OCI-LY7 (cell line): ENCODE results near the gene SPG7. TPM values are rescaled to one million over a fixed set of nuclear protein-coding genes. Genes with fewer than 3 reads are reported as not detected.

Experiments
- BruUV-seq: library from RNA; stranded (reverse); fragments of 400-500 nt; replicated peaks from 2 replicates; lab custom pipeline; 2021; lab: Mats Ljungman, UMichigan
- CTCF ChIA-PET: fragments of 300-600 bp; sonication (Branson Sonifier 250); formaldehyde crosslinking; loops from one replicate; lab custom pipeline; 2022; ENCODE audit warnings: antibody characterized with exemption; ENCODE audit not compliant: unreplicated experiment; lab: Charles Lee
- POLR2A ChIA-PET: fragments of 300-600 bp; sonication (Branson Sonifier 250); formaldehyde crosslinking; loops from one replicate; lab custom pipeline; 2022; ENCODE audit warnings: antibody characterized with exemption; lab: Charles Lee
- DNase-seq: peaks from one replicate; pipeline ENCODE4 v3.0.0-alpha.2; 2015; ENCODE audit warnings: low spot score
- H2AFZ ChIP-seq: fragments of 200-600 bp; sonication (generic), shearing (Covaris generic); 2 replicates; pipeline ENCODE4 v1.6.1; 2014; ENCODE audit warnings: mild to moderate bottlenecking, antibody characterized with exemption, low read length, moderate library complexity
- H3K27ac ChIP-seq: fragments of 200-600 bp; sonication (generic); 2 replicates; pipeline ENCODE4 v1.5.1; 2014; ENCODE audit warnings: mixed run types, low read depth, mild to moderate bottlenecking, moderate library complexity, low read length, inconsistent platforms; ENCODE audit not compliant: poor library complexity, severe bottlenecking
- H3K36me3 ChIP-seq: fragments of 200-600 bp; sonication (generic); 2 replicates; pipeline ENCODE4 v1.6.1; 2014; ENCODE audit warnings: mild to moderate bottlenecking, antibody characterized with exemption, low read length, moderate library complexity, mixed read lengths; ENCODE audit not compliant: insufficient read depth
- H3K4me1 ChIP-seq: fragments of 200-600 bp; sonication (generic); 2 replicates; pipeline ENCODE4 v1.5.1; 2014; ENCODE audit warnings: mild to moderate bottlenecking, low read length; ENCODE audit not compliant: insufficient read depth, poor library complexity, severe bottlenecking
- H3K4me2 ChIP-seq: fragments of 200-600 bp; sonication (generic); 2 replicates; pipeline ENCODE4 v1.6.1; 2014; ENCODE audit warnings: mild to moderate bottlenecking, low read length
- H3K4me3 ChIP-seq: fragments of 200-600 bp; sonication (generic); 2 replicates; pipeline ENCODE4 v1.5.1; 2014; ENCODE audit warnings: mild to moderate bottlenecking, low read depth, low read length; ENCODE audit not compliant: poor library complexity, severe bottlenecking
- H3K79me2 ChIP-seq: fragments of 200-600 bp; sonication (generic); 2 replicates; pipeline ENCODE4 v1.6.1; 2016; ENCODE audit warnings: low read depth, mild to moderate bottlenecking, low read length, moderate library complexity, mixed read lengths; ENCODE audit not compliant: insufficient read depth
- H3K9me2 ChIP-seq: fragments of 200-600 bp; sonication (generic); 2 replicates; pipeline ENCODE4 v1.6.1; 2016; ENCODE audit warnings: mild to moderate bottlenecking, low read length, mixed read lengths; ENCODE audit not compliant: insufficient read depth
- H3K9me3 ChIP-seq: fragments of 200-600 bp; sonication (generic); 2 replicates; pipeline ENCODE4 v1.6.1; 2014; ENCODE audit warnings: mild to moderate bottlenecking, mixed run types, low read length, mixed read lengths
- H4K20me1 ChIP-seq: fragments of 200-600 bp; sonication (generic); 2 replicates; pipeline ENCODE4 v1.6.1; 2014; ENCODE audit warnings: mild to moderate bottlenecking, antibody characterized with exemption, low read length, moderate library complexity, mixed read lengths; ENCODE audit not compliant: insufficient read depth
- EZH2phosphoT487 ChIP-seq: fragments of 200-600 bp; sonication (generic); IDR thresholded peaks from 2 replicates; pipeline ENCODE4 v1.6.1; 2018; ENCODE audit warnings: low read depth, borderline replicate concordance, mild to moderate bottlenecking, mixed run types, antibody characterized with exemption, low read length, moderate library complexity, mixed read lengths
- intact Hi-C: fragments of 100-400 bp; cut with micrococcal nuclease; formaldehyde crosslinking; loops from one replicate; pipeline ENCODE4 v1.10.0; 2022; ENCODE audit not compliant: unreplicated experiment
- total RNA-seq, 2 experiments: library from RNA; depleted of rRNA in 1 of 2; stranded (reverse); fragments of >200 nt in 1 of 2; shearing (Covaris generic) in 1 of 2; gene quantifications; 2 replicates each; pipeline ENCODE4 v1.2.3, GENCODE V29; 2014 to 2022
- TF ChIP-seq, protein P1 (sequence below): fragments of 200-600 bp; sonication (generic); conservative IDR thresholded peaks from 2 replicates; pipeline ENCODE4 v1.5.1; 2014; ENCODE audit warnings: mild to moderate bottlenecking, antibody characterized with exemption, low read length, moderate library complexity, mixed read lengths

SPG7 gene
- total RNA-seq, 2 experiments from 2014 or later, result 92.7 to 121 TPM

DNA sequence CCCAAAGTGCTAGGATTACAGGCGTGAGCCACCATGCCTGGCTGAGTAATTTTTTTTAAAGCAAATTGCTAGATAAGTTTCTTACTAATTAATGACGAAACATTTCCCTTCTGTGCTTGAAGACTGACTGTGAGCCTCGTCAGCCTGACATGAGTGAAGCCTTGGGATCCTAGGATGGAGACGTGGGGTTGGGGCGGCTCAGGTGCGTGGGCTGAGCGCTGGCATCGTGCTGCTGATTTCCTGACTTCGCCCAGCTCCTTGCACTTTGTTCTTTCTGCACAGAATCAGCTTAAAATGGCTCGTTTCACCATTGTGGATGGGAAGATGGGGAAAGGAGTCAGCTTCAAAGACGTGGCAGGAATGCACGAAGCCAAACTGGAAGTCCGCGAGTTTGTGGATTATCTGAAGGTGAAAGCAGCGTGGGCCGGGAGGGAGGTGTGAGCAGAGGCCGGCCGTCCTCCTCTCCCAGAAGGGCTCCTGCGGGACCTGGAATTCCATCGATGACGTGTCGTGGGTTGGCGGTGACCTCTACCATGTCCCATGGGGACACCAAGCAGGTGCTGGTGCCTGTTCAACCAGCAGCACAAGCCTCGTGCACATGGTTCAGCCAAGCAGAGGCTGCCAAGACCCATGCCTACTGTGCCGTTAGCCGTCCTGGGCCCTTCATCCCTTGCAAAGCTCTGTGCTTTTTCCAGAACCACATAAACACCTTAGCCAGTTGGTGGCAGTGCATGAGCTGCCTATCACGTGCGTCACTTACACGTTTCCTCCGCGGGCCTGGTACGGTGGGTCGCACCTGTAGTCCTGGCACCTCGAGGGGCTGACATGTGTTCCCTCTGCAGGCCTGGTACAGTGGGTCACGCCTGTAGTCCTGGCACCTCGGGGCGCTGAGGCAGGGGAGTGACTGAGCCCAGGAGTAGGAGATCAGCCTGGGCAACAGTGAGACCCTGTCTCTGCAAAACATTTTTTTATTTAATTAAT, 22.5 kb downstream of the SPG7 start:
- H3K4me3 ChIP-seq, result no peak overlapping the region
- H3K9me2 ChIP-seq, result no peaks in the 10 kb centered on the region
- ChIA-PET CTCF (no interaction called here), POLR2A (no interaction called here)
- no peaks in the 10 kb centered on the region for H4K20me1 ChIP-seq
- H3K4me2 ChIP-seq, result no peak overlapping the region
- peaks cover 89% of the 10 kb centered on the region for H3K36me3 ChIP-seq
- BruUV-seq, result no TSS peak
- no peaks in the 10 kb centered on the region for H3K9me3 ChIP-seq
- intact Hi-C loops, result no loop called here
- TF ChIP-seq, protein P1, sequence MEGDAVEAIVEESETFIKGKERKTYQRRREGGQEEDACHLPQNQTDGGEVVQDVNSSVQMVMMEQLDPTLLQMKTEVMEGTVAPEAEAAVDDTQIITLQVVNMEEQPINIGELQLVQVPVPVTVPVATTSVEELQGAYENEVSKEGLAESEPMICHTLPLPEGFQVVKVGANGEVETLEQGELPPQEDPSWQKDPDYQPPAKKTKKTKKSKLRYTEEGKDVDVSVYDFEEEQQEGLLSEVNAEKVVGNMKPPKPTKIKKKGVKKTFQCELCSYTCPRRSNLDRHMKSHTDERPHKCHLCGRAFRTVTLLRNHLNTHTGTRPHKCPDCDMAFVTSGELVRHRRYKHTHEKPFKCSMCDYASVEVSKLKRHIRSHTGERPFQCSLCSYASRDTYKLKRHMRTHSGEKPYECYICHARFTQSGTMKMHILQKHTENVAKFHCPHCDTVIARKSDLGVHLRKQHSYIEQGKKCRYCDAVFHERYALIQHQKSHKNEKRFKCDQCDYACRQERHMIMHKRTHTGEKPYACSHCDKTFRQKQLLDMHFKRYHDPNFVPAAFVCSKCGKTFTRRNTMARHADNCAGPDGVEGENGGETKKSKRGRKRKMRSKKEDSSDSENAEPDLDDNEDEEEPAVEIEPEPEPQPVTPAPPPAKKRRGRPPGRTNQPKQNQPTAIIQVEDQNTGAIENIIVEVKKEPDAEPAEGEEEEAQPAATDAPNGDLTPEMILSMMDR, result no peak
- TF ChIP-seq EZH2phosphoT487, result no peak
- peaks cover 14% of the 10 kb centered on the region for H3K4me1 ChIP-seq
- H2AFZ ChIP-seq, result no peak overlapping the region
- H3K27ac ChIP-seq, result no peak overlapping the region
- no peak for DNase-seq
- H3K79me2 ChIP-seq, result no peaks in the 10 kb centered on the region

DNA sequence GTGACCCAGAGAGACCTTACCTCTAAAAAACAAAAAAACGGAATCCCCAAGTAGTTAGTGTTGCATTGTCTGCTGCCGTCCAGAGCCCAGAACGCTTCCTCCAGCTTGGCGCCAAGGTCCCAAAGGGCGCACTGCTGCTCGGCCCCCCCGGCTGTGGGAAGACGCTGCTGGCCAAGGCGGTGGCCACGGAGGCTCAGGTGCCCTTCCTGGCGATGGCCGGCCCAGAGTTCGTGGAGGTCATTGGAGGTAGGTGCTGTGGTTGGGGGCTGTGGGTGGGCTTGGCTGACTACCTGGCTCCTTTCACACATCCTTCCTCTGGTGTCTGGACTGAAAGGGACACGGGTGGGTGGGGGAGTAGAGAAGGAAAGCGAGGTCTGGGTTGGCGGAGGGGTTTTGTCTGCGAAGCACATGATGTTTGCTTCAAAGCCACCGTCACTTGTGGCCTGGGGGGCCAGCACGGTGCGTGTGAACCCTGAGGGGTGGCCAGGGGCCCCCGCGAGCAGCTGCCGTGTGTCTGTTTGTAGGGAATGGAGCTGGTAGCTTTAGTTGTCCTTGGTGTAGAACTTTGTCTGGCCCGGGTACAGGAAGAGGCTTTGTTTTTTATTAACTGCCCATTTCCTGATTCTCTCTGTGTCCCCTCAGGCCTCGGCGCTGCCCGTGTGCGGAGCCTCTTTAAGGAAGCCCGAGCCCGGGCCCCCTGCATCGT, 23.8 kb downstream of the SPG7 start:
- H3K79me2 ChIP-seq, result no peaks in the 10 kb centered on the region
- ChIA-PET CTCF (no interaction called here), POLR2A (no interaction called here)
- H3K4me1 ChIP-seq, result peaks cover 12% of the 10 kb centered on the region
- no peak overlapping the region for H3K4me2 ChIP-seq
- no peaks in the 10 kb centered on the region for H3K9me2 ChIP-seq
- intact Hi-C loops, result no loop called here
- H3K36me3 ChIP-seq, result peaks cover 82% of the 10 kb centered on the region
- H2AFZ ChIP-seq, result no peak overlapping the region
- H3K9me3 ChIP-seq, result no peaks in the 10 kb centered on the region
- H4K20me1 ChIP-seq, result no peaks in the 10 kb centered on the region
- H3K4me3 ChIP-seq, result no peak overlapping the region
- BruUV-seq, result no TSS peak
- DNase-seq, result no peak
- TF ChIP-seq, protein P1, result no peak
- no peak for TF ChIP-seq EZH2phosphoT487
- H3K27ac ChIP-seq, result no peak overlapping the region
